IPS-20b (cell line): ENCODE data around the gene NLGN1.

Experiments used
- H3K27ac ChIP-seq: one replicate; pipeline ENCODE4 v1.5.1; 2013; ENCODE audit warnings: low read length
- H3K27me3 ChIP-seq: 2 replicates; pipeline ENCODE4 v1.6.1; 2013; ENCODE audit warnings: mild to moderate bottlenecking, low read length, inconsistent platforms; ENCODE audit not compliant: insufficient read depth
- H3K36me3 ChIP-seq: 2 replicates; pipeline ENCODE4 v1.6.1; 2013; ENCODE audit warnings: low read depth, mild to moderate bottlenecking, inconsistent platforms, low read length, moderate library complexity; ENCODE audit not compliant: insufficient read depth
- H3K4me1 ChIP-seq: 2 replicates; pipeline ENCODE4 v1.6.1; 2013; ENCODE audit warnings: mild to moderate bottlenecking, control low read depth, inconsistent platforms, low read length, moderate library complexity; ENCODE audit not compliant: insufficient read depth
- H3K4me3 ChIP-seq: 2 replicates; pipeline ENCODE4 v1.5.1; 2013; ENCODE audit warnings: mild to moderate bottlenecking, low read length, inconsistent platforms
- H3K9ac ChIP-seq: 2 replicates; pipeline ENCODE4 v1.6.1; 2013; ENCODE audit warnings: low read depth, mild to moderate bottlenecking, inconsistent platforms, low read length, moderate library complexity
- H3K9me3 ChIP-seq: 2 replicates; pipeline ENCODE4 v1.6.1; 2013; ENCODE audit warnings: mild to moderate bottlenecking, low read depth, low read length, inconsistent platforms; ENCODE audit not compliant: insufficient read depth

NLGN1 gene

DNA sequence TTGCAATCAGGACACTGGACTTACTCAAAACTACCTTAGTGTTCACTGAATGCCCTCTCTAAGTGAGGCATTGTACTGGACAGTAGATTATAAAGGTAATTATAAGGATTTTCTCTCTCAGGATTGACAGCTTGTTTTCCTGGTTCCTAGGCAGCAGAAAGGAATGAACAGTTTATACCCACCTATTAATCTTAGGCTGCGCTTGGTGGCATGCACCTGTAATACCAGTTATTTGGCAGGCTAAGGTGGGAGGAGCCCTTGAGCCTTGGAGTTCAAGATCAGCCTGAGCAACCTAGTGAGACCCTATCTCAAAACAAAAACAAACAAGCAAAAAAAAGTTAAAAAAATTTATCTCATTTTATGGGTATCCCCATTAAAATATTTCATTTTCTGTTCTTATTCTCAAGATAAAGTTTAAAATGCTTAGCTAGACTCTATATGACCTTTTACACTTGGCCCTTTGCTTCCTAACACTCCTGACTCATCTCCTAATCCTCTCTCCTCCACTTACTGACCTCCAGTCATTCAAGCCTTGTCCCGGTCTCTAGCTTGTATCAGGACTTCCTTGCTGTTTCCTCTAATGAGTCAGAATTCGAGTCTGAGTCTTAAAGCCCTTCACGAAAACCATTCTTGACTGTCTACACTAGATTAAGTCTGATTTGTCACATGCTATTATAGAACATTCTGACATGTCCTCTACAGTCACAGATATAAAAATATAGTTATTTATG lies 348.6 kb downstream of the NLGN1 start:
- no peak overlapping the region for H3K27ac ChIP-seq
- H3K27me3 ChIP-seq: no peaks in the 10 kb centered on the region
- peaks cover 5% of the 10 kb centered on the region for H3K4me1 ChIP-seq
- no peak overlapping the region for H3K9ac ChIP-seq
- no peaks in the 10 kb centered on the region for H3K9me3 ChIP-seq
- H3K36me3 ChIP-seq: no peaks in the 10 kb centered on the region
- H3K4me3 ChIP-seq: no peak overlapping the region

DNA sequence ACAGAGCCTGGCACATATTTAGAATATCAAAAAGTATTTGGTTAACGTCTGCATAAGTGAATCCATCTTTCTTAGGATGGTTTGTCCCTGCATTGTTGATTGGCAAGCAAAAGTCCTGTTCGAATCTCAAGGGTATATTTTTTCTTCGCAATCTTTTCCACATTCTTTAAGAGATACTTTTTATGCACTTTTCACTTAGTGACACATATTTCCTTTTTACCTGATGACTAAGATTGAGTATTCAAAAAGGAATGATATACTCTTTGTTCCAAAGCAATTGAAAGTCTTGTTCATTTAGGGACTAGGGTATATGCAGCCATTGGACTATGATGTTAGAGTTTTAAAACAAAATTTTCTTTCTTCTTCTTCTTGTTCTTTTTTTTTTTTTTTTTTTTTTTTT lies 349.9 kb downstream of the NLGN1 start:
- H3K9me3 ChIP-seq: no peaks in the 10 kb centered on the region
- peaks cover 8% of the 10 kb centered on the region for H3K4me1 ChIP-seq
- H3K27ac ChIP-seq: no peak overlapping the region
- H3K4me3 ChIP-seq: no peak overlapping the region
- no peaks in the 10 kb centered on the region for H3K36me3 ChIP-seq
- no peaks in the 10 kb centered on the region for H3K27me3 ChIP-seq
- no peak overlapping the region for H3K9ac ChIP-seq

DNA sequence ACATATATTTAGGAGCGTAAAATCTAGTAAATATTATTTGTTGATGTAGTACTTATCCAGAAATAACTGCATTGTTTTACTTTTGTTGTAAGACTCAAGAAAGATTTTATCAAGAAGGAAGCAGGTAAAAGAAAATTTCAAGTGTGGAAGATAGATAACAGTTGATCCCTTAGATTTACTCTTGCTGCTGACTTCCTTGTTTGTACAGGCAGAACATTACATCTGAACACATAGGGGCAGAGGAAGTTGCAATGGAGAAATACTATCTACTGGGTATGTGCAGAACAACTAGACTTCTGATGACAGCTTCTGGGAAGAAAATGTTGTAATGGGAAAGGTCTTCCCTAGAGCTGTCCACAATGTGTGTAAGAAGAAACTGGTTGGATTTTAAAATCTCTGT lies 350.6 kb downstream of the NLGN1 start:
- H3K27me3 ChIP-seq: no peaks in the 10 kb centered on the region

DNA sequence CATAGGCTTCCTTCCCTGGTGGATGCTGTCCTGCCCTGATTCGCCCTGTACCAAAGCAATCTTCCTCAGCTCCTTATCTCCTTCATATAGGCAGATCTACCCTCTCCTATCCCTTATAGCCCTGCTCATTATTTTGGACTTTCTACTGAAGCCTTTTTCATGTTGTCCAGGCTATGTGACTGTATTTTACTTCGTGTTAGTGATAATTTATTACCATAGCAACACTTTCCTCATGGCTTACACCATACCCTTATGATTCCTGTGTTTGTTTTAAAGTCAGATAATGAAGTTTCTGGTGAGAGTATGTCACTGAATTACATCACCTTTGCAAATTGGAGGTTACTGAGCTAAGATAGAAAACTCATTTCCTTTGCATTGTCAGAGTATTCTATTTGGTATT lies 352.6 kb downstream of the NLGN1 start:
- no peak overlapping the region for H3K27ac ChIP-seq
- peaks cover 8% of the 10 kb centered on the region for H3K4me1 ChIP-seq
- no peaks in the 10 kb centered on the region for H3K9me3 ChIP-seq
- H3K4me3 ChIP-seq: no peak overlapping the region
- H3K27me3 ChIP-seq: no peaks in the 10 kb centered on the region
- no peaks in the 10 kb centered on the region for H3K36me3 ChIP-seq
- no peak overlapping the region for H3K9ac ChIP-seq

More for the DNA sequence above, 350.6 kb downstream of the NLGN1 start:
- no peaks in the 10 kb centered on the region for H3K9me3 ChIP-seq
- H3K4me1 ChIP-seq: peaks cover 8% of the 10 kb centered on the region
- H3K4me3 ChIP-seq: no peak overlapping the region
- H3K36me3 ChIP-seq: no peaks in the 10 kb centered on the region
- no peak overlapping the region for H3K27ac ChIP-seq
- no peak overlapping the region for H3K9ac ChIP-seq

GRCh38 chr3:173750591-173750990 lies 353.0 kb downstream of the NLGN1 start:
- H3K9ac ChIP-seq: no peak overlapping the region
- H3K27me3 ChIP-seq: no peaks in the 10 kb centered on the region
- H3K4me1 ChIP-seq: peaks cover 8% of the 10 kb centered on the region
- no peaks in the 10 kb centered on the region for H3K36me3 ChIP-seq
- no peaks in the 10 kb centered on the region for H3K9me3 ChIP-seq
- H3K27ac ChIP-seq: no peak overlapping the region
- no peak overlapping the region for H3K4me3 ChIP-seq

- H3K36me3 ChIP-seq: no peaks in the 10 kb centered on the region
- no peak overlapping the region for H3K9ac ChIP-seq
- no peaks in the 10 kb centered on the region for H3K27me3 ChIP-seq
- H3K4me3 ChIP-seq: no peak overlapping the region
- no peaks in the 10 kb centered on the region for H3K9me3 ChIP-seq
- H3K27ac ChIP-seq: no peak overlapping the region
- peaks cover 8% of the 10 kb centered on the region; the same call in 1 of the 2 replicates for H3K4me1 ChIP-seq
Observed at GRCh38 chr3:173753593-173753992, 356.0 kb downstream of the NLGN1 start.

GRCh38 chr3:173755161-173755560 lies 357.6 kb downstream of the NLGN1 start:
- H3K9me3 ChIP-seq: no peaks in the 10 kb centered on the region
- no peaks in the 10 kb centered on the region for H3K36me3 ChIP-seq
- no peak overlapping the region for H3K27ac ChIP-seq
- H3K27me3 ChIP-seq: no peaks in the 10 kb centered on the region
- H3K9ac ChIP-seq: no peak overlapping the region
- H3K4me1 ChIP-seq: peaks cover 8% of the 10 kb centered on the region; the same call in 1 of the 2 replicates
- no peak overlapping the region for H3K4me3 ChIP-seq

- Histone ChIP-seq H3K9me3 (no peaks in the 10 kb centered on the region), H3K27me3 (no peaks in the 10 kb centered on the region), H3K4me3 (no peak overlapping the region), H3K36me3 (no peaks in the 10 kb centered on the region), H3K9ac (no peak overlapping the region), H3K4me1 (no peaks in the 10 kb centered on the region), H3K27ac (no peak overlapping the region)
Observed at GRCh38 chr3:173761161-173761560, 363.6 kb downstream of the NLGN1 start.

GRCh38 chr3:173762501-173762900 lies 365.0 kb downstream of the NLGN1 start:
- Histone ChIP-seq H3K9me3 (no peaks in the 10 kb centered on the region), H3K4me1 (no peaks in the 10 kb centered on the region), H3K36me3 (no peaks in the 10 kb centered on the region), H3K27me3 (no peaks in the 10 kb centered on the region), H3K27ac (no peak overlapping the region), H3K9ac (no peak overlapping the region), H3K4me3 (no peak overlapping the region)

DNA sequence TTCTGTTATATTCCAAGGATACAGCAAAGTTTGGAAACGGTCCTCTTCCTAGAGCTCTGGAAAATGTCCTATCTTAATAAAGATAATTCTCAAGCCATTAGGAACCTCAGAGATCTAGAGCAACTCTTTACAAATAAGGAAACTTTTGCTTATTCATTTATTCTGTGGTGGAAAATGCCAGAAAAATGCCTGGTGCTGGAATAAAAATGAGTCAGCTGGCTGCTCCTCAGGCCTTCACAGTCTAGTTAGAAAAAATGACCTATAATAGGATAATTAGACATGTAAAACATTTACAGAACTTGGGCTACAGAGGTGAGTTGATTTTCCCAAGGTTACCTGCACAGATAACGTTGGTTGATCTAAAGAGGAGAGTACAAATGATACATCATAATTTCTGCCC lies 372.5 kb downstream of the NLGN1 start:
- Histone ChIP-seq H3K9me3 (no peaks in the 10 kb centered on the region), H3K27ac (no peak overlapping the region), H3K4me1 (peaks cover 11% of the 10 kb centered on the region; the same call in 1 of the 2 replicates), H3K4me3 (no peak overlapping the region), H3K9ac (no peak overlapping the region), H3K27me3 (no peaks in the 10 kb centered on the region), H3K36me3 (no peaks in the 10 kb centered on the region)

DNA sequence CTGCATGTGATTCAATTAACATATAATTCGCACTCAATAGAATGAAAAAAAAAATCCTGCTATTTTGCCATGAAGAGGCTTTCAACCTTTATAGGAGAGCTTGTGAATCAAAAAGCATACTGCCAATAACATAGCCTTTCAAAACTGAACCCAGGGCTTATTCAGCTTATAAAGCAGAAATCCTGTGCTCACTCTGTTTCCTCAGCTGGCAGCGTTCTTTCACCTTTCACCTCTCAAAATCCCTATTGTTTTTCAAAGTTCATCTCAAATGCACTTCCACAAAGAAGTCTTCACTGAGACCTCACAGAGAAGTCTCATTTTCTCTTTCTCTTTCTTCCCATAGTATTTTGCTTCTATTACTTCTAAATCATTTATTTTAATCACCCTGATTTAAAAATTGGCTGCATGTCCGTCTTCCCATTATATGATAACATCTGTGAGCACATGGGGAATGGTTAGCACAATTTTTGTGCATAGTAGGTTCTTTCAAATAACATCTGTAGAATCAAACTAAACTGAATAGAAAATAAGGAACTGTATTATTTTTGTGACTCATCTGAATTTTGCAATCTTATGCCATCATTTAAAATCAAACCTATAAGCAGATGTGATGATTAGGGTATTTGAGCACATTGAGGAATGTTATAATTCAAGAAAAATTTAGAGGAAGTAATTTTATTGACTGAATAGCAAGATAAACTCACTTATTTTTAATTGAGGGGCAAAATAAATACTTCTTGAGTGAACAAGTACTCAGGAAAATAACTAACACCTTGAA lies 373.4 kb downstream of the NLGN1 start:
- Histone ChIP-seq H3K9me3 (no peaks in the 10 kb centered on the region), H3K4me1 (peaks cover 11% of the 10 kb centered on the region; the same call in 1 of the 2 replicates), H3K4me3 (peak overlapping the region; percentile 28; the same call in 1 of the 2 replicates), H3K9ac (no peak overlapping the region), H3K27ac (no peak overlapping the region), H3K36me3 (no peaks in the 10 kb centered on the region), H3K27me3 (no peaks in the 10 kb centered on the region)

DNA sequence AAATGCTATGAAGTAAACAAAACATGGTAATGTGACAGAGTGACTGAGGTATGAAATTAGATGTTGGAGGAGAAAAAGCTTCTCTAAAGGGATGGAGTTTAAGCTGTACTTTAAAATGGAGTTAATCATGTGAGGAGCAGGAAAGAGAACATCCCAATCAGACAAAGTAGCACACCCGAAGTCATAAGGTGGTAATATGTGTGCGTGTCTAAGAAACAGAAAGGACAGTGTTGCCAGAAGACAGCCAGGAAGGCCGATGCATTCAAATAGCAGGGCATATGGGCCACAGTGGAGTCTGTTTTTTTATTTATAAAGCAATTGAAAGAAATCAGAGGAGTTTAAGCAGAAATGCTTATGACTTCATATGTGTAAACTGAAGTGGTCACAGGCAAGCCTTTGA lies 376.3 kb downstream of the NLGN1 start:
- Histone ChIP-seq H3K9ac (no peak overlapping the region), H3K4me1 (peaks cover 11% of the 10 kb centered on the region; the same call in 1 of the 2 replicates), H3K27me3 (no peaks in the 10 kb centered on the region), H3K27ac (no peak overlapping the region), H3K4me3 (no peak overlapping the region), H3K36me3 (no peaks in the 10 kb centered on the region), H3K9me3 (no peaks in the 10 kb centered on the region)
